ENCODE measurements around the gene EML1. TPM values are rescaled to one million over a fixed set of nuclear protein-coding genes. Genes with fewer than 3 reads are reported as not detected.

Gene EML1
- total RNA-seq, 2 donors from 2014 or later = 83.1 to 92.6 TPM

DNA sequence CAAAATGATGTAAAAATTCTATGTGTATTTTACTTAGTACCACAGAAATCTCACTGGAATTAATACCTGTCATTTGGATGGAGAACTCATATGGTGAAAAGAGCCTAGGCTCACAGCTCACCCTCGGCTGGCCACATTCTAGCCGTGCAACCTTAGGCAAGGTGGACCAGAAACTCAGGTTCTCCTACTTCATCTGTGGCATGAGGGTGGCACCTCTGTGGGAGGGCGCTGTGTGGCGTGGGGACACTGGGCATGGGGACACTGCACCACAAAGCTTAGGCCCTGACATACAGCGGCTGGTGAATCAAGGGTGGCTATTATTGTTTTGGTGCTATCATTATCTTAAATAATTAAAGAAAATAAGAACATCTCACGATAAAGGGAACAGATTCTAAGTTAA is 47.1 kb downstream of the EML1 start:
- intact Hi-C loops (cut with DNase I) = no loop called here
- DNase-seq (ENCODE audit: low spot score) = no peak

DNA sequence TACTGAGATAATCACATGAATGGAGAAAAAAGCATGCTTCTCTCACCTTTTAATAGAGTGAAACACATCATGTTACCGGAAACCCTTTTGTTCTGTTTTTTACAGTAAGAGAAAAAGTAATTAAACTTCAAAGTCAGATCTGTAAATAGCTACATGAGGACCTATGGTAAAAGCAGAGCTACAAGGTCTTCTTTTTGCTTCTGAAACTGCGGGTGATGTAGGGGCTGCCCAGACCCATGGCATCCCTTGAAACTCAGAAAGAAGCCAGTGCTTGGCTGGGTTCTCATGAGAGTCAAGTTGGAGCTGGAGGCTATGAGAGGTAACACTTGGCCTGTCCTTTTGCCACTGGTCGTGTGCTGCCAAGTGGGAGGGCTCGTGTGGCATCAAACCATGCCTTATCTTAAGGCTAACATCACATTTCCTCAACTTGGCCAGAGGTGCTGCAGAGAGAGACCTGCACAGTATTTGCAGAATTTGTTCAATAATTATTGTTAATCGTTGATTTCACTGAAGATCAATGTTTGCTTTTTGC is 47.6 kb downstream of the EML1 start:
- no peak for DNase-seq (ENCODE audit: low spot score)
- intact Hi-C loops (cut with DNase I) = no loop called here

DNA sequence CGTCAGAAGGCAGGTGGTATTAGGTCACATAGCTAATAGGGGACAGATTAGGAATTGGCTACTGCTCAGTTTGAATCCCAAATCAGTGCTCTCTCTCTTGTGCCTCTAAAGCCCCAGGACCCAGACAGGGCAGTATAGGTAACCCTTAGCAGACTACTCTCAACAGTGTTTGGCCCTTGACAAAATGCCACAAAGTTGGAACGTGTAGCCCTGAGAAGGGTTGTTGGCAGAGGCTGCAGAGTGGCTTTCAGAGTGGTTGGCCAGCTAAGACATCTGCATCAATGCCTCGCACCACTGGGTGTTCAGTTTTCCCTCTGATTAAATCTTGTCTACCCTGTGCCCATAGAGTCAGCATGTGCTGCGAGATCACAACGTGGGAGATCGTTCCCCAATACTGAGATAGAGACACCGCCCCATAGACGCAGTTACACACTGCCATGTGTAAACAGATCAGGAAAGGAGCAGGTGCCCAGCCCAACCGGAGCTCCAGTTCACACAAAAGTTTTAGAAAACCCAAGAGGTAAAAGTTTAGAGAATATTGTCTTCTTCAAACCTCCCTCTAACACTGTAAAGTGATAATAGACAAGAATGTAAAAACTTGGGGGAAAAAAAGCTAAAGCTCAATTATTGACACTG is 48.3 kb downstream of the EML1 start:
- DNase-seq (ENCODE audit: low spot score) = no peak
- intact Hi-C loops (cut with DNase I) = no loop called here

DNA sequence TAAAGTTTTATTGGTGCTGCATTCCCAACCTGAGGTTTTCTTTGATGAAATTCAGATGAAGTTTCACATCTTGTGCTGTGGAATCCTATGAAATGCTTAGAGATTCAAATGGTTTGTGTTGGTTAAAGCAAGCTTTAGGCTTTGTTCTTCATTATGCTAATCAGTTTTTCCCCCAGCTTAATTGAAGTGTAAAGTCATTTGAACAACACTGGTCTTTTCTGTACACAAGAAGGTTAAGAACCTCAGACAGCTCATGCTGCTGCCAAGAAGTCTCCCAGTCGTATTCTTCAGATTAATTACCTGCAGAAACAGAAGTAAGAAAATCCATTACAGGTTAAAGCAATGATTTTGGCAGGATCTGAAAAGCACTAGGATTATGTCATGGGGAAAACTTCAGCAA is 48.9 kb downstream of the EML1 start:
- intact Hi-C loops (cut with DNase I) = no loop called here
- DNase-seq (ENCODE audit: low spot score) = no peak

DNA sequence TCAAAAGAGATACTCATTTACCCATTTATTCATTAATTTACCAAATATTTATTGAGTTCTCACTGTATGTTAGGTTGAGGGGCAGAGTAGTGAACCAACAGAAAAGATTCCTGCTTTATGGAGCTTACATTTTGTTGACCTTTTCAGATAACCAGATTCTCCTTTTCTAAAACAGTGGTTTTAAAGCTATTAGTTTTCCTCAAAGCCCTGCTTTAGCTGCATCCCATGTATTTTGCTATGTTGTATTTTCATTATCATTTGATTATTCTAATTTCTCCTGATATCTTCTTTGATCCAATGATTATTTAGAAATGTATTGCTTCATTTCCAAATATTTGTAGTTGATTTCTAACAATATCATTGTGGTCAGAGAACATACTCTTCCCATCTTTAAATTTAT is 53.6 kb downstream of the EML1 start:
- no peak for DNase-seq (ENCODE audit: low spot score)
- intact Hi-C loops (cut with DNase I) = no loop called here

DNA sequence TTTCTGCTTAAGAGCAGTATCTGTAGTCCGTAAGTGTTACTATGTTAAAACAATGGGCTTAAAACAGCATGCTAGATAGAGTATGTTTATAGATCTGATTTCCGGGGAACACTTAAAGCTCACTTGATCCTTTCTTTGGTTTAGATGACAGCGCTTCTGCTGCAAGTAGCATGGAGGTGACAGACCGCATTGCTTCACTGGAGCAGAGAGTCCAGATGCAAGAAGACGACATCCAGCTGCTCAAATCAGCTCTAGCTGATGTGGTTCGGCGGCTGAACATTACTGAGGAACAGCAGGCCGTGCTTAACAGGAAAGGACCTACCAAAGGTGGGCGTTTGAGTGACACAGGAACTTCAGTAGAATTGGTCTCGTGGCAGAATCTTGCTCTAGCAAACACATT is 57.5 kb downstream of the EML1 start:
- no peak for DNase-seq (ENCODE audit: low spot score)
- intact Hi-C loops (cut with DNase I) = no loop called here

DNA sequence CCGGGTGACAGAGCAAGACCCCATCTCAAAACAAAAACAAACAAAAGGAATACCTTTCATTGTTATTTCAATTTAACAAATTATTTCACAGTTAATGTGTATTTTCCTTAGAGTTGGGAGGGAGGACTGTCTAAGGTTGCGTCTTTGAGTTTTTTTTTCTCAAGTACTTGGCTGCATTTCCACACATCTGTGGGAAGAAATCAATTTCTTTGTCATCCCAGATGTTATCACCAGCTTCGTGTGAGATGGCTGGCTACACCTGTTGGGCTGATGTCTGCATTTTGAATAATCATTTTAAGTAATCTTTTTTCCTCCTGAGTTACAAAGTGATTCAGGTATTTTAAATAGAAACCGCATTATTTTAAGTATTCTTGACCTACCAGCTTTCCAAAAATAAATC is 59.4 kb downstream of the EML1 start:
- no peak for DNase-seq (ENCODE audit: low spot score)
- intact Hi-C loops (cut with DNase I) = no loop called here

DNA sequence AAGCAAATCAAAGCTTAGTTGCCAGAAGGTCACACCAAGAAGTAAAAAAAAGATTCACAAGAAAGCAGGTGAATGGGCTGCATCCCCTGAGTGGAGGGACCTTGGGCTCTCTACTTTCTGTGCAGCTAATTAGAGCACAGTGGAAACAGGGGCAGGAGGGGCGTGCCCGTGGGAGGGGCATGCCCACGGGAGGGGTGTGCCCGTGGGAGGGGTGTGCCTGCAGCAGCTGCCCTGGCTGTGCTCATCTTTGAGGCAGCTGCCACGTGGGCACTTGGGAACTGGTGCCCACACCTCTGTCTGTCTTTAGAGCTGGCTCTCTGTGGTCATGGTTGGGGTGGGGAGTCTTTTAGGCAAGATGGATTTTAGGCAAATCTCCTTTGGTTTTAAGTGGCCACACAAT is 60.0 kb downstream of the EML1 start:
- intact Hi-C loops (cut with DNase I) = no loop called here
- DNase-seq (ENCODE audit: low spot score) = no peak

DNA sequence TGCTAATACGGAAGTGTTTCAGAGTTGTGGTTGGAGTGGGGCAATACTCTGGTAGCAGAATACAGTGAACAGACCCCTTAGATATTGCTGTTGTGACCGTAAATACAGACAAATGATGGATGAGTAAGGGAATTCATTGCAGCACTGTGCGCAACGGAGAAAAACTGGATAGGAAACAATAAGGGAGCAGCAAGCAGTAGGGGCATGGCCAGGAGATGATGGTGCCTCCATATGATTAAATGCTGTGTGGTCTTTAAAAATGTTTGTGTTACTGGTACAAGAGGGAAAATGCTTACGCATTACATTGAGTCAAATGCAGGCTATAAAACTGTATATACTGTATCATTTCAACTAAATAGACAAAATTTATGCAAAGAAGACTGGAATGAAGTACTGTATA is 61.6 kb downstream of the EML1 start:
- no peak for DNase-seq (ENCODE audit: low spot score)
- intact Hi-C loops (cut with DNase I) = no loop called here

DNA sequence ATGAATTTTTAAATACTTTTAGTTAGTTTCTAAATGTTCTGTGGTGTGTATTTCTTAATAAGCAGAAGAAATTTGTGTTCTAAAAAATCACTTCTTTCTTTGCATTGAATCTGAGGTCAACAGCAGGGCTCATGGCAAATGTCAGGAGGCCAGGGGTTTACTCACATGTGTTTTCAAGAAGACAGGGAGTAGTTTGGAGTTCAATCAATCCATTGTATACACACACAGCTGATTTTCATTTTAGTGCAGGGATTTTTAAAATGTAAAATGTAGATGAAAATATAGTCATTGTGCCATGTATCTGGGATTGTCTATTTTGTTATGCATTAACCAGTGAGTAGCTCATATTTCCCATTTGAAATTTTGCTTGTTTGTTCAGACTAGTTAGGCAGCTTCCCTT is 62.1 kb downstream of the EML1 start:
- intact Hi-C loops (cut with DNase I) = no loop called here
- DNase-seq (ENCODE audit: low spot score) = no peak

DNA sequence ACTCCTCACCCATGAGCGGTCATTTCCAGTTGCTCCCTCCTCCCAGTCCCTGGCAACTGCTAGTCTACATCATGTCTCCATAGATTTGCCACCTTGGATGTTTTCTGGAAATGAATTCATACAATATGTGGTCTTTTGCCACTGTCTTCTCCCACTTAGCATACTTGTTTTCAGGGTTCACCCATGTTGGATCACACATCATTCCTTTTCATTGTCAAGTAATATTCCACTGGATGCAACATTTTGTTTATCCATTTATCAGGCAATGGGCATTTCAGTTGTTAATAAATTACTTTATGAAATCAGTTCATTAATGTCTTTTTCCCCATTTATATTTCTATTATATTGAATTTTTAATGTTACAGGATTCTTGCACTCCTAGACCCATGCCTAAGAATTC is 64.3 kb downstream of the EML1 start:
- intact Hi-C loops (cut with DNase I) = no loop called here
- no peak for DNase-seq (ENCODE audit: low spot score)

DNA sequence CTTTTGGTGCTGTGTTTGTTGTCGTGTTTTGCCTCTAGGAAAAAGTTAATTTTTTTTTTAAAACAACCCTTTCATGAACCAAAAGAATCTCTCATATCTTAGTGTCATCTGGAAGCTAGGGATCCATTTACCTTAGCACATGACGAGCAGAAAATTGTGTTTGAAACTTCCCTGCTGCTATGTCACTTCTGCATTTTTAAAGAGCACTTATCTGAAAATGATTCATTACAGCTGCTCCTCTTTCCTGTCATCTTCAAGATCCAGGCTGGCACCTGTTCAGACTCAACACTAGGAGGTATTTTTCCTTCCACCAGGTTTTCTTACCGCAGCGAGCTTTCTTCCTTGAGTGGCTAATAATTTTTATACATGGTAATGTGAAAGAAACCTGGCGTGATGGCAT is 67.0 kb downstream of the EML1 start:
- DNase-seq (ENCODE audit: low spot score) = no peak
- intact Hi-C loops (cut with DNase I) = no loop called here

DNA sequence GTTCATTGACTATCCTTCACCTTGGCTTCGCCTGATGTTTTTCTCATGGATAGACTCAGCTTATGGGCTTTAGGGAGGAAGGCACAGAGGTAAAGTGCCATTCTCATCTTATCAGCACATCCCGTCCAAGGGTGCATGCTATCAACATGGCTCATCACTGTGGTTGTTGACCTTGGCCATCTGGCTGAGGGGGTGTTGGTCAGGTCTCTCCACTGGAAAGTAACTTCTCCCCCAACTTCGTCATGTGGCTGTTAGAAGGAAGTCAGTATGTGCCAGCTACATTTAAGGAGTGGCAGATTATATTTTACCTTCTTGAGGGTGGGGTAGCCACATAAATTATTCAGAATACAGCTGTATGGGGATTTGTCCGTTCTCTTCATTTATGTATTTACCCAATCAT is 68.9 kb downstream of the EML1 start:
- intact Hi-C loops (cut with DNase I) = no loop called here
- DNase-seq (ENCODE audit: low spot score) = no peak

DNA sequence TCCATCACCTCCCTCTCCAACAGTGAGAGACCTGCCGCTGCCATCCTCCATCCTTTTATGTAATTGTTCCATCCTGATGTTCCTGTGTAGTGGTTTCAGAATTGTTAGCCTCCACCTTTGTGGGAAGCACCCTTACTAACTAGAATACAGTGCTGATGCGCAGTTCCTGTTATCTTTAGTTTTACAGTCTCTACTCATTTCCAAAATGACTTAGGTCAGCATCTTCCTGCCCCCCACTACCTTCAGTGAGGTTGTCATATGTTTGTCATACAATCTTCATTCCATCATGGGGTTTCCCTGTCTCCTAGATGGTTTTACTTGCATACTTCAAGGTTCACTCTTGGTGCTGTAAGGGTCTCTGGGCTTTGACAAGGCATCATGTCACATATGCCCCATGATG is 69.8 kb downstream of the EML1 start:
- intact Hi-C loops (cut with DNase I) = no loop called here
- no peak for DNase-seq (ENCODE audit: low spot score)

DNA sequence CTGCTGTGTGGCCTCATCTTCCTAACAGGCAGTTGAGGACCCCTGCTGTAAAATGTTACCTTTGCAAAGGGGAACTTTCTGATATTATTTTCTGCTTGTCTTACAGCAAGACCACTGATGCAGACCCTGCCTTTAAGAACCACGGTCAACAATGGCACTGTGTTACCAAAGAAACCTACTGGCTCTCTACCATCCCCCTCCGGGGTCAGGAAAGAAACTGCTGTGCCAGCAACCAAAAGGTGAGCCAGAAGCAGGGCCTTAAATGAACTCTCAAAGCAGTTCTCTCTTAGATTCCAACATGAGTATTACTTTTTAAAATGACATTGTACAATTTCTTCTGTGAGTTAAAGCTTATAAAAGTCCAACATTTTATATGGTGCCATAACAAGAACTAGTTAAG is 72.2 kb downstream of the EML1 start:
- intact Hi-C loops (cut with DNase I) = no loop called here
- no peak for DNase-seq (ENCODE audit: low spot score)

DNA sequence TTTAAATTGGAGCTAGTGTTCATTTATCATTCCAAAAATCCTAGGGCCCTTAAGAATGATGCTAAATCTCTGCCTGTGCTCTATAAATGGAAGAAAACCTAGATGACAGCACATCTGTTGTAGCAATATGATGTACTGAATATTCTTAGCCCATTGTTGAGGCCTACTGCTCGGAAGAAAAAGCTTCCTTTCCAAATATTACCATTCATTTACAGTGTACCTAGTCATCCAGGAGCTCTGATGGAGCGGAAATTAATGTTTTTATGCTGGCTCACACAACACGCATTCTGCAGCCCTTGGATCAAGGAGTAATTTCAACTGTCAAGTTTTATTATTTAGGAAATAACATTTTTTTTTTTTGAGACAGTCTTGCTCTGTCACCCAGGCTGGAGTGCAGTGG is 77.4 kb downstream of the EML1 start:
- intact Hi-C loops (cut with DNase I) = no loop called here
- no peak for DNase-seq (ENCODE audit: low spot score)

DNA sequence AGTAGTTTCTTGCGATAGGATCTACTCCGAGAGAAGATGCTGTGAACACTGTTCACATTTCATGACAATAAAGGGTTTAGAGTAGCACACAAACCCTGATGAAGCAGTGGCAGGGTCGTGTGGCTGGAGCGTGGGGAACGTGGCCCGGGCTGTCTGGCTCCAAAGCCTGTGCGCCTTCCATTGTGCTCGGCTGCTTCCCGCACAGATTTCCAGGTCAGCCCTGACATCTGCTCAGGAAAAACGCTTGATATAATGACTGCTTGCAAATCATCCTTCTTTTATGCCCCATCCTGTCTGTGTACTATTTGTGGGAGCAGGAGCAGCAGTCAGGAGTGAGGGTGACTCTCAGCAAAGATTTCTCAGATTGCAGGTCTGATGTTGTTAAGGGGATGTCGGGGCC is 78.6 kb downstream of the EML1 start:
- intact Hi-C loops (cut with DNase I) = no loop called here
- no peak for DNase-seq (ENCODE audit: low spot score)

DNA sequence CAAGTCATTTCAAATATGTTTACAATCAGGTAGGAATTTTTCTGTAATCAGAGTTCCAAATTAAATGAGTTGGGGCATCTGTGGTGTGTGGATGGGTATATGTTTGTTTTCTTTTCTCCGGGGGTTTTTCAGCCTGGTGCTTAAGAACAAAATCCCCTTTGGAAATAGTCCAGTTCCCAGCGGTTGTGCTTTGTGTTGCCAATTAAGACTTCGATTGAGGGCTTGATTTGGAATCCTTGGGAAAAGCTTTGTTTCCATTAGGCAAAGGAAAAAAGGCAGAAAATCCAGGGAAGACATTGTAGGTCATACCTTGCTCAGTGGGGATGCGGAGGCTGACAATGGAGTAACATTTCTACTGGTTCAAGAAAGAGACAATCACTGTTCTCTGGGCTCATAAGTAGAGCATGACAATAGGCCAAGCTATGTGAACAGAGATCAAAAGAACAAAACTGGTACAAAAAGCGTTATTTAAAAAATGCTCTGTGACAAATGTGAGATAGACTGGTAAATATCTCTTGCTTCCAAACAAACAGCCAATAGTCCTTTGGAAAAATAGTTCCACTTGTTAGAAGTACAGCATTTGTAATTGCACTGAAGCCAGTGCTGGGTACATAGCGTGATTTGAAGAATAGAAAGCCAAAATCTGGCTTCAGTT is 79.7 kb downstream of the EML1 start:
- no peak for DNase-seq (ENCODE audit: low spot score)
- intact Hi-C loops (cut with DNase I) = no loop called here

DNA sequence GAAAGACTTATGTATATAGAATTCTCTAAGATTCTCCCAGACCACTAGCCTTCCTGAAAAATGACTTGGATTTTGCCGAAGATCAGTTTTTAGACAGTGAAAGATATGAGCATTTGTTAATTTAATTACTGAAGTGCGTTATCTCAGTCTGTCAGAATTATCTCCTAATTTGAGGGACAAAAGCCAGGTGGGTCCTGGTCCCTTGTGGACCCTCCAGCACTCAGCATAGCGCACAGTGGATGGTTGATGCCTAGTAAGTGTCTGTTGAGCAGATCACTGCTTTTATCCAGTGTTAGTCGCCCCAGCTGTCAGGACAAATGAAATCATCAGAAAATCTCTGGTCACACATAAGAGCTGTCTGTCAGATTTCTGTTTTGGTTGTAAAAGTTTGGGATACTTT is 80.4 kb downstream of the EML1 start:
- intact Hi-C loops (cut with DNase I) = no loop called here
- no peak for DNase-seq (ENCODE audit: low spot score)

DNA sequence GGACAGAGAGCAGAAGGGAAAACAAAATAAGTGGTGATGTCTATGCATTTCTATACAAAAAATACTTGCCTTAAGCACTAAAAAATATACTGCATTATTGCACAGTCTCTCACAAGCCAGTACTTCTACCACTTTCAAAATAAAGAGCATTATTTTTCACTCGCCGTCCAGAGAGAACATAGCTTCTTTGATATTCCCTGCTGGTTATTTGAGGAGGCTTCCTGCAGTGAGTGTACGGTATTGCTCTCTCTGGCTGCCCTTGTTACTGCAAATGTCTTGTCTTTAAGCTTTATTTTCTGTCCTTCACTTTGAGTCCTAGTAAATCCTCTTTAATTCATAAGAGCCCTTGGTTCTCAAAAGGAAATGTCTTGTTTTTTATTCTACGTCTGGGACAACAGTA is 81.1 kb downstream of the EML1 start:
- no peak for DNase-seq (ENCODE audit: low spot score)
- intact Hi-C loops (cut with DNase I) = no loop called here

DNA sequence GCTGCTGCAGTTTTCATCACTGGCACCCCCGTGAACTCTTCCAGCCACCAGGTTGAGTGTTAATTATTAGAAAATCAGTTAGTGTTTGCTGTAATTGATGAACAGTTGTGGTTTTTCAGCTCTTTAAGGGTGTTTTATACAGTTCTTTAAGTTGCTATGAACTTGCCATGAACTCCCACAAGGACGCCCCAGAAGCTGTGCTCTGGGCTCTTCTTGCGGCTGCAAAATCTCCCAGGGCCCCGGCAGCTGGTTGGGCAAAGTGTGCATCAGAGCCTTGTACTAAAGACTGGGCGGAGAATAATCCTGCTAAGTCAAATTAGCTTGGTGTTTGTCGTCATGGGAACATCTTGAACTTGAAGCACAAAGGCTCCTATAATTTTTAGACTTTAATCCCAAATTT is 82.2 kb downstream of the EML1 start:
- intact Hi-C loops (cut with DNase I) = no loop called here
- DNase-seq (ENCODE audit: low spot score) = no peak

DNA sequence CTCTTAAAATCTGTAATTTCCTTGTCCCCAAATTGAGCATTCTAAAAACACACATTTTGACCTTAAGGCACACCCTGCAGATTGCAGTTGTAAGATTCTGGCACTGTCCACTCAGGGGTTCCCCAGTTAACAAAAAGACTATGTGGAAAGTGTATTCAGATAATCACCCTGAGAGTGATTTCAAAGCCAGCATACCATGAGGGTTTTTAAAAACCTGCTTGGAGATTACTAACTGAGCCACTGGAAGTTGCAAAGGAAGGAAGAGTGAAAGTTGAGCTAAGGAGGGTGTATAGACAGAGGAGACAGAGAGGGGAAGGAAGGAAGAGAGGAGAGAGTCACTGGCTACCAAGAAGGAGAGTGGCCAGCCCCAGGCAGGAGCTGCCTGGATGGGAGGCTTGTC is 82.6 kb downstream of the EML1 start:
- intact Hi-C loops (cut with DNase I) = no loop called here
- DNase-seq (ENCODE audit: low spot score) = no peak

Data from posterior vena cava (tissue), 2 donors.